NCI-H1092 treated with DMSO at 0.1 percent for 48 hours (cell line): Measurements from ENCODE around the gene CTSO.
"Not testable (repeated sequence)": the region's sequence is repeated elsewhere in the genome, so short reads cannot be mapped to it uniquely, and the experiment has no call there.

ENCODE experiments used
- DNase-seq: peaks from one replicate; lab custom pipeline; 2025; lab: John Stamatoyannopoulos, UW

CTSO gene

DNA sequence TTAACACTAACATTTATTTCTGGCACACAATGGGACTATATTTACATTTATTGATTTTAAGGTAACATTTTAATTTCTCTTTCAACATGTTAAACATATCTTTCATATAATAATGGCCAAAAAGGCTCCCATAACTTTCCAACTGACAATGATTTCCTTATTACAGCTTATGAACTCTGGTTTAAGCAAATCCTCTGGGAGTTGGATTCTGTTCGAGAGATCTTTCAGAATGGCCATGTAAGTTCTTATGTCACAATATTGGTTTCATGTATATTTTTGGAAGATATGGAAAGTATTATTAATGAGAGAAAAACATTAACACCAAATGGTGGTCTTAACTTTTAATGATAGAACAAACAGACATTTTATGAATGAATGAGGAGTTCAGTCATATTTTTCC is 46.1 kb downstream of the CTSO start:
- no peak for DNase-seq

DNA sequence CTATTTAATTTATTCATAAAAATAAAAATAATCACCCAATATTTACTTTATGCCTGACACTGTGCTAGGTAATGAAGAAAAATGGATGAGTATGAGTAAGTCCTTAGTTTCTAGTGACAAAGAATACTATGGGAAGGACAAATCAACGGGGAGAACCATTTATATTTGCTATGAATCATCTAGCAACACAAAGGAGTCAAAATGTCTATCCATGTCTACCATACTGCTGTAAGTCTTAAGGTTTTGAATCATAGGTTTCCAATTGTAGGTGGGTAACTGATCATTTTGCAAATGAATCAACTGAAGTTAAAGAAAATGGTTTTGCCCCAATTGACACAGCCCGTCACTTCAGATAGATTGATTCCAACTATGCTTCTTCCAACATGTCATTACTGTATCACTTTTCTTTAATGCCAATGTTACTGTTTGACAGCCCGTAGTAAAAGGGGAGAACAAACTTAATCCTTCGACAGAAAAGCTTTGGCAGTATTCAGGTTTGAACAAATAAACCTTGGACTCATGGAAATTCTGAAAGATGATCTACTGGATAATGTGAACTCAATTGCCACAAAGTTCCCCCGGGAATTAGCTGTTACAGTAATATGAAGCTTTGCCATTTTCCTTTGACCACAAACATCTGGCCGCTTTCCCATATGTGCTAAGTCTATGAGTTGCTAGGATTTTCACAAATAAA is 47.0 kb downstream of the CTSO start:
- DNase-seq: peak; percentile 9

DNA sequence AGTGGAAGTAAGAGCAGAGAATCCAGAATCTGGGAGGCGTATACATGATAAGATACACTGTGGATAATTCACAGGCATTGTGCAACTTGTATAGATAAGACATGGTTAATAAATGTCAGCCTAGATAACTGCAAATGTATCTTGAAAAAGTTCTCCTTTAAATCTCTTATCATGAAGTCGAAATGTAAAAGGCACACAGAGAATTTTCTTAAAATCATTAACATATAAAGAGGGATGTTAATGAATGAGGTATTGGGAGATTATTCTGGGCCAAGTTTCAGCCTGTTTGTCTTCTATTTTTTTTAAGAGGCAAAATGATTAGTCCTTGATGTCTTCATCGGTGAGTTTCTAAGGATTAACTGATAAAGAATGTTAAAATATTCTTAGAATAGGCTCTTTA is 49.3 kb downstream of the CTSO start:
- DNase-seq: no peak

GRCh38 chr4:155903453-155903852 is 50.2 kb downstream of the CTSO start, which contains the start of gene TDO2:
TDO2 (plus strand) TSS chr4:155903696; CDS start chr4:155903759, 63 bp downstream.
- DNase-seq: no peak

DNA sequence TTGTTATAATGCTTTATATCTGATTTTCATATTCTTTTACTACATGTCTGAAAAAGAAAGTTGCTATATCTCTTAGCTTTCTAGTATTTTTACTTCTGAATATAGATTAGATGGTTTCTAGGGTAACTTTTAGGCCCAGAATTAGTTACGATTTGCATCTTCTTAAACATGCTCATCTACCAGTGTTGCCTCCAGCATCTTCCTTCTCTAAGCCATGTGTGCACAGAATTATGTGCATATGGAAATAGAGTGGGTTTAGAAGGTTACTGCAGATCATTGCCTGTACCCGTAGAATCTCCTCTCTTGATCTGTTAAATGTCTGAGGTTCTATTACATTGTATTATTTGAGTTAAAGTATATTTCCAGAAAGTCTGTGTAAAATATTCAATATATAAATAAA is 52.7 kb downstream of the CTSO start:
- no peak for DNase-seq

GRCh38 chr4:155900381-155900780 is 53.3 kb downstream of the CTSO start:
- DNase-seq: no peak

- no peak for DNase-seq
These were observed 53.8 kb downstream of the CTSO start for GRCh38 chr4:155899891-155900290.

- DNase-seq: not testable (repeated sequence)
These were observed 55.3 kb downstream of the CTSO start for GRCh38 chr4:155898371-155898770.

- no peak for DNase-seq
These were observed 62.6 kb downstream of the CTSO start for GRCh38 chr4:155891058-155891457.

- DNase-seq: no peak
These were observed 63.7 kb downstream of the CTSO start for GRCh38 chr4:155889946-155890345.

GRCh38 chr4:155889031-155889793 is 64.5 kb downstream of the CTSO start:
- DNase-seq: no peak

DNA sequence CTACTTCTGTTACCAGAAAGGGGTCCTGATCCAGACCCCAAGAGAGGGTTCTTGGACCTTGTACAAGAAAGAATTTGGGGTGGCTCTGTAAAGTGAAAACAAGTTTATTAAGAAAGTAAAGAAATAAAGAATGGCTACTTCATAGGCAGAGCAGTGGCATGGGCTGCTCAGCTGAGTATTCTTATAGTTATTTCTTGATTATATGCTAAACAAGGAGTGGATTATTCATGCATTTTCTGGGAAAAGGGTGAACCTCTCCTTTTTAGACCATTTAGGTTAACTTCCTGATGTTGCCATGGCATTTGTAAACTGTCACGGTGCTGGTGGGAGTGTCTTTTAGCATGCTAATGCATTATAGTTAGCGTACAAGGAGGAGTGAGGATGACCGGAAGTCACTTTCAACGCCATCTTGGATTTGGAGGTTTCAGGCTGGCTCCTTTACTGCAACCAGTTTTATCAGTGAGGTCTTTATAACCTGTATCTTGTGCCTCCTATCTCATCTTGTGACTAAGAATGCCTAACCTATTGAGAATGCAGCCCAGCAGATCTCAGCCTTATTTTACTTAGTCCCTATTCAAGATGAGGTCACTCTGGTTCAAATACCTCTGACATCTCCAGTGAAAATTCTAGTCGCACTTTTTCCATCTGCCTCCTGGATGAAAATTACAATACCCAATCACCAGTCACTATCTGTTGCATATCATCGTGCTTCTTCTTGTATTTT is 65.7 kb downstream of the CTSO start:
- DNase-seq: no peak

DNA sequence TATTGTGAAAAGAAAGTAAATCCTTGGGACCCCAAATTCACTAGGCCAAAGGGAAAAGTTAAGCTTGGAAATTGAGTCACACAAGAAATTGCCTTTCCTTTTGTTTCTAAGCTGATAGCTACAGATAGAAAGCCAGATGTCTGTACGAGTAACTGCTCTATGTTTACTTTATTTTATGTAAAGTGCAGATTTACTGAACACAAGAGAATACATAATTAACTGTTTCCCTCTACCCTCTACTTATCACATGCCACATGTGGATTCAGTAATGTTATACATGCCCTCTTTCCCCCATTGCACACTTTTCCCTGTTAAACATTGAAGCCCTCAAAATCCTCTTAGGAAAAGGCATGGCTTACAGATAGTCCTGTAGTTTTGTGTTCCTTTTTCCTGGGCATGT is 66.6 kb downstream of the CTSO start:
- DNase-seq: no peak

- no peak for DNase-seq
These were observed 68.0 kb downstream of the CTSO start for GRCh38 chr4:155885666-155886065.

DNA sequence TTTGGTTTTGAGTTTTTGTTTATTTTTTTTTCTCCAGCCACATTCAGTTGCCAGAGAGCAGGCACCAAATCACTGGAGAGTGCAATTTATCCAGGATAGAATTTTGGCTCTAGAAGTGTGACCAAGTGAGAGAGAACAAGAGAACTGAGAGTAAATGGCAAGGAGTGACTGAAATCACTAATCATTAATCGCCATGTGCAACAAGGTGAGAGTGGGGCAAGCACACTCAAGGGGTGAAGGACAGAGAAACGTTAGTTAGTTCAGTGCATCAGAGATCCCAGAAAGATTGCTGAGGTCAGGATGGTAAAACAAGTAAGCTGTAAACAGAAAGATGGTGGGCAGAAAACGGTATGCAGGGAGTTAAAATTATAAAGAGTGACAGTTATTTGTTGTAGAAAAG is 69.8 kb downstream of the CTSO start:
- no peak for DNase-seq

DNA sequence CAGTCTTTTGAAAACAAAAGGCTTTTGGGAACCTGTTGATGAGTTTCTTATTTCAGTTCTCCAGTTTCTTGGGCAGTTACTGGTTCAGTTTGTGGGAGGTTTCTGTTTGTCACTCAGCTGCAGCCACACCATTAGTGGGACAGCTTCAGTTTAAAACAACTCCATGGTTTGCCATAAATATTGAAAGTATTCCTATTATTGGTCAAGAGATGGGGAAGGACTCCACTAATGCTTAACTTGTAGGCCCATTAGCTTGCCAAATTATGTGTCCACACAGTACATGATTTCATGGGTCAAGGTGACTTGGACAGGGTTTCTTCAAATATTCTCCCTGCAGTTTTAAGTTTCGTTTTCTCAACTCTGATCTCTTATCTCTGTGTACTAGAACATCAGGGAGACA is 72.1 kb downstream of the CTSO start:
- DNase-seq: no peak

DNA sequence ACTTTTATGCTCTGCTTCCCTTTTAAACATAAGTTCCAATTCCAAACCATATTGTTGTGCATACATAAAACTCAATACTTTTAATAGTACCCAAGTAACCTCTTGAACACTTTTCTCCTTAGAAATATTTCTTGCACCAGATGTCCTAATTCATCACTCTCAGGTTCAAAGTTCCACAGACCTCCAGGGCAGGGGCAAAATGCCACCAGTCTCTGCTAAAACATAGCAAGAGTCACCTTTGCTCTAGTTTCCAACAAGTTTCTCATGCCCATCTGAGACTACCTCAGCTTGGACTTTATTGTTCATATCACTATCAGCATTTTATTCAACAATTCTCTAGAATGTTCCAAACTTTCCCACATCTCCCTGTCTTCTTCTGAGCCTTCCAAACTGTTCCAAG is 73.9 kb downstream of the CTSO start:
- DNase-seq: no peak

DNA sequence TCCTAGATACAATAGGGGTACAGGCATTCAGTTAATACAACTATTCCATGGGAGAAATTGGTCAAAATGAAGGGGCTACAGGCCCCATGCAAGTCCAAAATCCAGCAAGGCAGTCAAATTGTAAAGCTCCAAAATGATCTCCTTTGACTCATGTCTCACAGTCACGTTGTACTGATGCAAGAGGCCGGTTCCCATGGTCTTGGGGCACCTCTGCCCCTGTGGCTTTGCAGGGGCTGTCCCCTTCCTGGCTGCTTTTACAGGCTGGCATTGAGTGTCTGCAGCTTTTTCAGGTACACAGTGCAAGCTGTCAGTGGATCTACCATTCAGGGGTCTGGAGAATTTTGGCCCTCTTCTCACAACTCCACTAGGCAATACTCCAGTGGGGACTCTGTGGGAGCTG is 75.1 kb downstream of the CTSO start:
- DNase-seq: no peak

GRCh38 chr4:155877971-155878370 is 75.7 kb downstream of the CTSO start:
- DNase-seq: no peak

DNA sequence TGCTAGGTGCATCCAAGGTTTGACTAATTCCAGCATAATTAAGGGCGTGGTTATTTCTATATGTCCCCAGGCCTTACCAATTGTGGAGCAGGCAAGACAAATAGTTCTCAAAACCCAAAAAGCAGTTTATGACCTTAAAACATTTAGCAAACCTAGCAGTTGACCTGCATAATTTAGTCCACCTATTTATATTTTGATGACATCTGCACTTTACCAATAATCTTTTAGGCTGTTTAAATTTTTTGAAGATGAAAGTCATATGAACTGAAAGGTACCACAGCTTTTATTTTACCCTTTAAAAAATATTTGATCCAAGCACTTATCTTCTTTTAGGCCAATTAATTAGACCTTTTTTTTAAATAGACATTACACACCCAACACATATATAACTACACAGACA is 77.8 kb downstream of the CTSO start:
- DNase-seq: no peak
